ENCODE measurements around the gene CCDC60.

The CCDC60 gene

DNA sequence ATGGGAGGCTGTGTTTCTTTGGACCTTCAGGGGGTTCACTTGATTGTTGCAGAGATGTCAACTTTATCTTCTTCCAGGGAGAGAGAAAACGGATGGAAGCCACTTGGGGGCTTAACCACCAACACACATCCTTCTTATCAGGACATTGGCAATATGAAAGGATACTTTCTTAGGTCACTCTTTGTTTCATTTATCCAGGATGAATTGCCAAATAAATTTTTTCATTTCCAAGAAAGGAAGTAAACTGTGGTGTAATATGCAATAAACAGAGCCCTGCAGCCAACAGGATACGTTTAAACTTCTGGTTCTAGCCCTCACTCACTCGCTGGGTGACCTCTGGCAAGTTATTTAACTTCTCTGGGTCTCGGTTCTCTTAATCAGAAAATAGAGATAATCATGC is 77.8 kb downstream of the CCDC60 start:
- TF ChIP-seq L3MBTL2 (conservative IDR thresholded peaks at IDR 0.05) (no peak), SUZ12 (IDR thresholded peaks at IDR 0.05) (no peak), BHLHE40 (IDR thresholded peaks at IDR 0.05; ENCODE audit: borderline replicate concordance) (no peak), CTBP1 (IDR thresholded peaks at IDR 0.05; ENCODE audit: borderline replicate concordance) (no peak), ELF4 (IDR thresholded peaks at IDR 0.05) (no peak), FOXA1 (IDR thresholded peaks at IDR 0.05) (no peak), HDGF (IDR thresholded peaks at IDR 0.05; ENCODE audit: borderline replicate concordance) (no peak), ZNF384 (IDR thresholded peaks at IDR 0.05) (no peak), ARNT (IDR thresholded peaks at IDR 0.05) (no peak), LEF1 (IDR thresholded peaks at IDR 0.05; ENCODE audit: borderline replicate concordance) (no peak), FOXM1 (IDR thresholded peaks at IDR 0.05; ENCODE audit: borderline replicate concordance) (no peak), NFRKB (IDR thresholded peaks at IDR 0.05) (no peak), FOXK2 (IDR thresholded peaks at IDR 0.05) (no peak), TARDBP (IDR thresholded peaks at IDR 0.05) (no peak), SP1 (IDR thresholded peaks at IDR 0.05) (no peak)
- TF ChIP-seq, protein P1, sequence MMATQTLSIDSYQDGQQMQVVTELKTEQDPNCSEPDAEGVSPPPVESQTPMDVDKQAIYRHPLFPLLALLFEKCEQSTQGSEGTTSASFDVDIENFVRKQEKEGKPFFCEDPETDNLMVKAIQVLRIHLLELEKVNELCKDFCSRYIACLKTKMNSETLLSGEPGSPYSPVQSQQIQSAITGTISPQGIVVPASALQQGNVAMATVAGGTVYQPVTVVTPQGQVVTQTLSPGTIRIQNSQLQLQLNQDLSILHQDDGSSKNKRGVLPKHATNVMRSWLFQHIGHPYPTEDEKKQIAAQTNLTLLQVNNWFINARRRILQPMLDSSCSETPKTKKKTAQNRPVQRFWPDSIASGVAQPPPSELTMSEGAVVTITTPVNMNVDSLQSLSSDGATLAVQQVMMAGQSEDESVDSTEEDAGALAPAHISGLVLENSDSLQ (IDR thresholded peaks at IDR 0.05) = no peak
- CTCF ChIA-PET = interaction anchor here (0.7 to 1.3 kb wide), 4 partner anchors 9 to 132 kb away, joined by 3 to 5 read pairs (median 3); partner anchors contain the start of gene CCDC60
- DNase-seq (ENCODE audit: extremely low spot score) = no peak
- POLR2A ChIA-PET = no interaction called here

DNA sequence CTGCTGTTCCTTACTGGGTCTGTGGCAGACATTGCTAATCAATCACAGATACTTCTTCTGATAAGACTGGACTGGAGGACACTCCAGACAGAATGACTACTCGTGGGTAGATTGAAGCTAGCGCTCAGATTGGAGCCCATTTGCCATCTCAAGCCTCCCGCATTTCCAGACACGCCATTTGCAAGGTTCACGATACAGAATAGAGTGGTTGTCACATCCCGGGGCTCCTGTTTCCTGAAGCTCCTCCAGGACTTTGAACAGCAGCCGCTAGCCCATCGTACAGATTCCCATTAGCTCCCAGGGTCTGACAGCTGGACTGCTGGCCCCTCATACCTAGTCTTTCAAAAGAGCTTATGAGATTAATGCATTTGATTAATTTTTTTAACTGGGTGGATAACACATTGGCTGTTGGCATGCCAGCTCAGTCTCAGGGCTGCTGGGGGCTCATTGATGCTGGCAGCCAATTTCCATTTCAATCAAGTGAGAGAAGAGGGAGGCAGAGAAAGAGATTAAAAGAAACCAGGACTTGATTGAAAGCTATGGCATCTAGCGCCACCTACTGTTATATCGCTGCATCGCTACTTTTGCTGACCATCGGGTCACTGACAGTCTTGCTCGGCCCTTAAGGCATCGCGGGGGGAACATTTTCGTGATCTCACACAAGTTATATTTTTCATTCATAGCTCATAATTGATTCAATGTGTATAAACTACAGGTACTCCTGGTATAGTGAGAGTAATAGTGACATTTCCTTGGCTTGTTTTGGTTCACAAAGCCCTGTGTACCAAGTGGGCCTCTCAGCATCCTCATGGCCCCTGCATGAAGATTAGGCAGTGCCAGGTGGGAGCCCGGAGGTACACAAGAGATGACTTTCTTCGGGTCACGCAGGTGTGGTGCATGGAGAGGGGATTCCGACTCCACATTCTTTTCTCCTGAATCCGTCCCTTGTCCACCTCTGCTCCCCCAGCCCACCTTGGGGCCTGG is 78.6 kb downstream of the CCDC60 start:
- TF ChIP-seq TARDBP (IDR thresholded peaks at IDR 0.05) = no peak
- TF ChIP-seq, protein P1 (IDR thresholded peaks at IDR 0.05) = peak; percentile 62
- DNase-seq (ENCODE audit: extremely low spot score) = peak; percentile 61
- ChIA-PET POLR2A (no interaction called here), CTCF (interaction anchor here (0.6 to 1.3 kb wide), 4 partner anchors 10 to 256 kb away, joined by 3 read pairs; no protein-coding TSS in a partner anchor)

DNA sequence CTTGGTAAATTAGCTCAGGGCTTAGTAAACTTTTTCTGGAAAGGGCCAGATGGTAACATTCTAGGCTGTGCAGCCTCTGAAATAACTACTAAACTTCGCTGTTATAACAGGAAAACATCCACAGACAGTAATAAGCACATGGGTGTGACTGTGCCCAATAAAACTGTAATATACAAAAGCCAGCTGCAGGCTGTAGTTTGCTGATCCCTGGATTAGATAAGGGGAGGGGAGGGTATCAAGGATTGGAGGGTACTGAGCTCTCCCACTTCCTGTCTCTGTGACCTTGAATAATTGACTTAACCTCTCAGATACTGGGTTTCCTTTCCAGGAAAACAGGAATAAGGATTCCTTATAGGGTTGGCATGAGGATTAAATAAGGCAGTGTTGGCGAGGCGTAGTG is 81.2 kb downstream of the CCDC60 start:
- DNase-seq (ENCODE audit: extremely low spot score) = no peak
- POLR2A ChIA-PET = no interaction called here
- CTCF ChIA-PET = no interaction called here
- no peak for TF ChIP-seq ZNF384 (IDR thresholded peaks at IDR 0.05)
- no peak for TF ChIP-seq BHLHE40 (IDR thresholded peaks at IDR 0.05; ENCODE audit: borderline replicate concordance)

DNA sequence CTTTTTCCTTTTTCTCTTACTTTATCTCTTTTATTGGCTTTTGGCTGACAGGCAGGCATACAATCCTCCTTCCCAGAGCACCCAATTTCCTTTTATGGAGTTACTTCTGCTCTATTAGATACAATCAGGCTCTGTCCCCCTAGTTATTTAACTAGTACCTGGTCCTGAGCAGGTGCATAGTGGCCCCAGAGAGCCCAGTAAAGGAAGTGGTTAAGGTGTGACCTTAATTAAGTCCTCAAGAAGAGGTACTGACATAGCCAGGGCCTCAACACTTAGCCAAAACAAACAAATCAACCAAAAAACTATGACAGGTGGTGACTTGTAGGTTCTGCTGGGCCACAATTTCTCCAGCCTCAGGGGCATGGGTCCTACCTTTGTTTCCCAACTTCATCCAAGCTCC is 82.9 kb downstream of the CCDC60 start:
- POLR2A ChIA-PET = no interaction called here
- no peak for TF ChIP-seq FOXK2 (IDR thresholded peaks at IDR 0.05)
- TF ChIP-seq TARDBP (IDR thresholded peaks at IDR 0.05) = no peak
- TF ChIP-seq BHLHE40 (IDR thresholded peaks at IDR 0.05; ENCODE audit: borderline replicate concordance) = no peak
- no peak for TF ChIP-seq SP1 (IDR thresholded peaks at IDR 0.05)
- no peak for TF ChIP-seq ARNT (IDR thresholded peaks at IDR 0.05)
- TF ChIP-seq, protein P1 (IDR thresholded peaks at IDR 0.05) = no peak
- no peak for TF ChIP-seq CTBP1 (IDR thresholded peaks at IDR 0.05; ENCODE audit: borderline replicate concordance)
- no peak for TF ChIP-seq ZNF384 (IDR thresholded peaks at IDR 0.05)
- TF ChIP-seq L3MBTL2 (conservative IDR thresholded peaks at IDR 0.05) = no peak
- no peak for TF ChIP-seq NFRKB (IDR thresholded peaks at IDR 0.05)
- CTCF ChIA-PET = no interaction called here
- no peak for DNase-seq (ENCODE audit: extremely low spot score)

DNA sequence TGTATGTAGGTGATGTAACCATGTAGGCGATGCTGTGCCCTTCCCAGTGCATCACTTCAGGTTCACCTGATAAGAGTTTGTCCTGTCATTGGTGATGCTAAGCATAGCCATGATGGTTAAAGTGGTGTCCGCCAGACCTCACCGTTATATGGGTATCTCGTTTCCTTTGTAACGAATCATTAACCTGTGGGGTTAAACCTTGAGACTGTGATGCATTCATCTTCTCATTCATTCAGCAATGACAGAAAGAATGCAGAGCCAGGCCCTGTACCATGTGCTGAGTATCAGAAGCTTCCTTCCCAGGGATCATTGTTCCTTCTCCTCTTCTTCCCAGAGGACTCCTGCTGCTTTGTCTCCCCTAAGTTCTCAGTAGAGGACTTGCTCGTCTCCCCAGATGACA is 84.9 kb downstream of the CCDC60 start:
- no peak for TF ChIP-seq NFRKB (IDR thresholded peaks at IDR 0.05)
- TF ChIP-seq CTBP1 (IDR thresholded peaks at IDR 0.05; ENCODE audit: borderline replicate concordance) = no peak
- TF ChIP-seq ARNT (IDR thresholded peaks at IDR 0.05) = no peak
- TF ChIP-seq FOXM1 (IDR thresholded peaks at IDR 0.05; ENCODE audit: borderline replicate concordance) = no peak
- CTCF ChIA-PET = no interaction called here

DNA sequence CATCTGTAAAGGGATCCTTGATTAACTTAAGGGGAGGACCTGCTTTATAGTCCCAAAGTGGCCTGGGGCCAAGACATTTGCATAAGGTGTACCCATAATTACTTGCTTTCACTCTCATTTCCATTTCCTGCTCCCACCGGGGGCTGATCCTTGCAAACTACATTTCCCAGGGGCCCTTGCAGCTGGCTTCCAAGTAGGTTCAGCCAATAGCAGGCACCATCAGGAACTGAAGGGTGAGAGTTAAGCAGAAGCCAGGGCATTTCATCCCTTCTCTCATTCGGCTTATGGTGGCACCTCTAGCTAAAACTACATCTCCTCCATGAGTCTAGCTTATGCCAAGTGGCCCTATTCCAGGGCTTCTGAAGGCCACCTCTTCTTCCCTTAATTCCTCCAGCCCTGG is 88.8 kb downstream of the CCDC60 start:
- no peak for TF ChIP-seq SP1 (IDR thresholded peaks at IDR 0.05)
- no peak for TF ChIP-seq ARNT (IDR thresholded peaks at IDR 0.05)
- no peak for TF ChIP-seq FOXK2 (IDR thresholded peaks at IDR 0.05)
- no peak for TF ChIP-seq TARDBP (IDR thresholded peaks at IDR 0.05)
- no peak for TF ChIP-seq L3MBTL2 (conservative IDR thresholded peaks at IDR 0.05)
- TF ChIP-seq, protein P1 (IDR thresholded peaks at IDR 0.05) = no peak
- no peak for TF ChIP-seq SUZ12 (IDR thresholded peaks at IDR 0.05)
- no peak for TF ChIP-seq ZNF384 (IDR thresholded peaks at IDR 0.05)
- ChIA-PET POLR2A (no interaction called here), CTCF (no interaction called here)
- no peak for DNase-seq (ENCODE audit: extremely low spot score)

More for the DNA sequence above, 84.9 kb downstream of the CCDC60 start:
- POLR2A ChIA-PET = no interaction called here
- no peak for DNase-seq (ENCODE audit: extremely low spot score)
